A673 (cell line): Measurements from ENCODE around the gene HIBADH. TPM values are rescaled to one million over a fixed set of nuclear protein-coding genes. Genes with fewer than 3 reads are reported as not detected.

Source experiments
- BruUV-seq: library from RNA; stranded (reverse); fragments of 400-500 nt; replicated peaks from 2 replicates; lab custom pipeline; 2021; lab: Mats Ljungman, UMichigan
- CTCF ChIA-PET: fragments of 300-600 bp; sonication (Branson Sonifier 250); formaldehyde crosslinking; loops from one replicate; lab custom pipeline; 2022; ENCODE audit warnings: antibody characterized with exemption; lab: Charles Lee
- POLR2A ChIA-PET: fragments of 300-600 bp; sonication (Branson Sonifier 250); formaldehyde crosslinking; loops from one replicate; lab custom pipeline; 2022; ENCODE audit warnings: antibody characterized with exemption; ENCODE audit not compliant: low non-redundant PET; lab: Charles Lee
- DNase-seq: peaks from one replicate; pipeline ENCODE4 v3.0.0-alpha.2; 2015; ENCODE audit warnings: low spot score
- H3K27ac ChIP-seq: fragments of 200-600 bp; sonication (generic); 2 replicates; pipeline ENCODE4 v1.5.1; 2016; ENCODE audit warnings: mixed run types, low read depth, mild to moderate bottlenecking, mixed read lengths, antibody characterized with exemption, low read length; ENCODE audit not compliant: poor library complexity, severe bottlenecking
- H3K27me3 ChIP-seq: fragments of 200-600 bp; sonication (generic); replicated peaks from 2 replicates; pipeline ENCODE4 v1.6.1; 2017; ENCODE audit warnings: mixed run types, low read depth, mild to moderate bottlenecking, mixed read lengths, antibody characterized with exemption, low read length; ENCODE audit not compliant: insufficient read depth, poor library complexity
- H3K36me3 ChIP-seq: fragments of 200-600 bp; sonication (generic); 2 replicates; pipeline ENCODE4 v1.6.1; 2016; ENCODE audit warnings: mixed run types, mild to moderate bottlenecking, mixed read lengths, antibody characterized with exemption, low read length; ENCODE audit not compliant: insufficient read depth, poor library complexity, severe bottlenecking
- H3K4me1 ChIP-seq: fragments of 200-600 bp; sonication (generic); 2 replicates; pipeline ENCODE4 v1.6.1; 2017; ENCODE audit warnings: mixed run types, mild to moderate bottlenecking, mixed read lengths, antibody characterized with exemption, low read length; ENCODE audit not compliant: insufficient read depth, poor library complexity, severe bottlenecking
- H3K4me3 ChIP-seq: fragments of 200-600 bp; sonication (generic); 2 replicates; pipeline ENCODE4 v1.5.1; 2016; ENCODE audit warnings: low read depth, mixed run types, mild to moderate bottlenecking, mixed read lengths, low read length; ENCODE audit not compliant: poor library complexity, severe bottlenecking
- H3K9me3 ChIP-seq: fragments of 200-600 bp; sonication (generic); 2 replicates; pipeline ENCODE4 v1.6.1; 2016; ENCODE audit warnings: mixed run types, low read depth, mild to moderate bottlenecking, mixed read lengths, antibody characterized with exemption, low read length; ENCODE audit not compliant: poor library complexity, severe bottlenecking
- EZH2 ChIP-seq: fragments of 200-600 bp; sonication (generic); IDR thresholded peaks from 2 replicates; pipeline ENCODE4 v1.6.1; 2017; ENCODE audit warnings: borderline replicate concordance, low read depth, mild to moderate bottlenecking, mixed read lengths, antibody characterized with exemption, low read length; ENCODE audit not compliant: poor library complexity, severe bottlenecking
- intact Hi-C: fragments of 100-400 bp; cut with micrococcal nuclease; formaldehyde crosslinking; loops from one replicate; pipeline ENCODE4 v1.10.0; 2022; ENCODE audit not compliant: unreplicated experiment
- total RNA-seq: library from RNA; stranded (reverse); gene quantifications from 2 replicates; pipeline ENCODE4 v1.2.3, GENCODE V29; 2021
- TF ChIP-seq, protein P1 (sequence below): fragments of 300-800, 200-600 bp; sonication (generic); conservative IDR thresholded peaks from 2 replicates; pipeline ENCODE4 v1.5.1; 2017; ENCODE audit warnings: low read depth, mild to moderate bottlenecking, antibody characterized with exemption, low read length, moderate library complexity, mixed read lengths

Gene HIBADH
- total RNA-seq, 1 experiment from 2014 or later = 10.2 TPM

DNA sequence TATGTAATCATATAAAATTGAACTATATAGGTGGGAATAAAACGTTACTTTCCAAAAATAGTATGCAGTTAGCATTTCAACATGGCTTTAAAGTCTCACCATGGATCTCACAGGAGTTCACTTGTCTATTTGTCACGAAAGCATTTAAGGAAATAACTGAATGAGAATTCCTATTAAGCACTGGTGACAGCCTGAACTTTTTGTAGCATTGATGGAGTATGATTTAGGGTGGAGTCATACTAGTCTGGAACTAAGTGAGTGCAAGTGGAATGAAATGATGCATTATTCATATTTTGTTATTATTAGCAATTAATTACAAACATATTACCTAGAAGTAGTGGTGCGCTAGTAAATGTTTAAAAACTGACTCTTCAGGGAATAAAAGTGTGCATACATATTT, 26.0 kb upstream of the HIBADH start:
- intact Hi-C loops = no loop called here
- TF ChIP-seq, protein P1, sequence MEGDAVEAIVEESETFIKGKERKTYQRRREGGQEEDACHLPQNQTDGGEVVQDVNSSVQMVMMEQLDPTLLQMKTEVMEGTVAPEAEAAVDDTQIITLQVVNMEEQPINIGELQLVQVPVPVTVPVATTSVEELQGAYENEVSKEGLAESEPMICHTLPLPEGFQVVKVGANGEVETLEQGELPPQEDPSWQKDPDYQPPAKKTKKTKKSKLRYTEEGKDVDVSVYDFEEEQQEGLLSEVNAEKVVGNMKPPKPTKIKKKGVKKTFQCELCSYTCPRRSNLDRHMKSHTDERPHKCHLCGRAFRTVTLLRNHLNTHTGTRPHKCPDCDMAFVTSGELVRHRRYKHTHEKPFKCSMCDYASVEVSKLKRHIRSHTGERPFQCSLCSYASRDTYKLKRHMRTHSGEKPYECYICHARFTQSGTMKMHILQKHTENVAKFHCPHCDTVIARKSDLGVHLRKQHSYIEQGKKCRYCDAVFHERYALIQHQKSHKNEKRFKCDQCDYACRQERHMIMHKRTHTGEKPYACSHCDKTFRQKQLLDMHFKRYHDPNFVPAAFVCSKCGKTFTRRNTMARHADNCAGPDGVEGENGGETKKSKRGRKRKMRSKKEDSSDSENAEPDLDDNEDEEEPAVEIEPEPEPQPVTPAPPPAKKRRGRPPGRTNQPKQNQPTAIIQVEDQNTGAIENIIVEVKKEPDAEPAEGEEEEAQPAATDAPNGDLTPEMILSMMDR = no peak
- no peak for TF ChIP-seq EZH2
- no peaks in the 10 kb centered on the region for H3K9me3 ChIP-seq
- POLR2A ChIA-PET = no interaction called here
- no peaks in the 10 kb centered on the region for H3K27me3 ChIP-seq
- no TSS peak for BruUV-seq
- no peak for DNase-seq
- H3K36me3 ChIP-seq = no peaks in the 10 kb centered on the region
- no peaks in the 10 kb centered on the region for H3K4me1 ChIP-seq
- CTCF ChIA-PET = no interaction called here
- no peak overlapping the region for H3K4me3 ChIP-seq
- H3K27ac ChIP-seq = no peak overlapping the region

DNA sequence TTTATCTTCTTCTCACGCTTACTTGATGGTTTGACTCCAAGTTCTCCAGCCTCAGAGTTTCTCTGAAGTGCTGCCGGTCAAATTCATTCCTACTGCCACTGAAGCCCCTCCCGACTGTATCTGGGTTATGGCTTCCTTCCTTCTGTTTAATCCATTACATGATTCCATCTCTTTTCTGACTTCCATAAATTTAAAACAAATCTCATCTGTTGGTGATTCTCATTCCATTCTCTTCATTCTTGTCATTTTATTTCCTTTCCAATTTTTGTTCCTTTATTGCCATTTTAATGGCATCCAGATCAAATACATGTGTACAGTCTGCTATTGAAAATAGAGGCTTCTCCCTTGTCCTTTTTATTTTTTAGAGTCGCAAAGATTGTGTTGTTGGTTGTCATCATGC, 25.4 kb upstream of the HIBADH start:
- no TSS peak for BruUV-seq
- CTCF ChIA-PET = no interaction called here
- no peak for DNase-seq
- Histone ChIP-seq H3K4me1 (no peaks in the 10 kb centered on the region), H3K9me3 (no peaks in the 10 kb centered on the region), H3K36me3 (no peaks in the 10 kb centered on the region), H3K27ac (no peak overlapping the region), H3K27me3 (no peaks in the 10 kb centered on the region), H3K4me3 (no peak overlapping the region)
- intact Hi-C loops = no loop called here
- TF ChIP-seq, protein P1 = no peak
- TF ChIP-seq EZH2 = no peak
- POLR2A ChIA-PET = no interaction called here

DNA sequence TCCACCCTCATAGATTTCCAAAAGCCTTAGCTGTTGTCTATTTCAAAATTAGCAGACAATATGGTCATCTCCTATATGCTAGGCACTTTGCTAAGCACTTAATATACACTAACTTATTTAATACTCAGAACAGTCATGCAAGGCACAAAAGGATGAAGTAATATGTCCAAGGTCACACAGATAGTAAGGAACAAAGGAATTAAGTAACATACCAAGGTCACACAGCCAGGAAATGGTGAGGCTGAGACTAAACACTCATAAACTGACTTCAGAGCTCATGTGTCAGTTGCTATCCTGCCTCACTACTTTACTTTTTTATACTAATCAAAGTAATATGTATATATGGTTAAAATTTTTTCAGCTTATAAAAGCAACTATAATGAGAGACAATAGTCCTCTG, 23.6 kb upstream of the HIBADH start:
- Histone ChIP-seq H3K36me3 (no peaks in the 10 kb centered on the region), H3K4me1 (no peaks in the 10 kb centered on the region), H3K4me3 (no peak overlapping the region), H3K9me3 (no peaks in the 10 kb centered on the region), H3K27ac (no peak overlapping the region), H3K27me3 (no peaks in the 10 kb centered on the region)
- BruUV-seq = no TSS peak
- intact Hi-C loops = no loop called here
- no peak for DNase-seq
- ChIA-PET CTCF (no interaction called here), POLR2A (no interaction called here)
- TF ChIP-seq EZH2 = no peak
- TF ChIP-seq, protein P1 = no peak
